ENCODE results near the gene RBM26. TPM values are rescaled to one million over a fixed set of nuclear protein-coding genes. Genes with fewer than 3 reads are reported as not detected.
"Not testable (repeated sequence)": the region's sequence is repeated elsewhere in the genome, so short reads cannot be mapped to it uniquely, and the experiment has no call there.

Gene RBM26
- total RNA-seq, 1 donor from 2014 or later: 24.0 TPM

- no peak for DNase-seq (ENCODE audit: low read depth)
- H3K4me3 ChIP-seq (ENCODE audit: low read depth, low read length): no peak overlapping the region
- TF ChIP-seq, protein P1, sequence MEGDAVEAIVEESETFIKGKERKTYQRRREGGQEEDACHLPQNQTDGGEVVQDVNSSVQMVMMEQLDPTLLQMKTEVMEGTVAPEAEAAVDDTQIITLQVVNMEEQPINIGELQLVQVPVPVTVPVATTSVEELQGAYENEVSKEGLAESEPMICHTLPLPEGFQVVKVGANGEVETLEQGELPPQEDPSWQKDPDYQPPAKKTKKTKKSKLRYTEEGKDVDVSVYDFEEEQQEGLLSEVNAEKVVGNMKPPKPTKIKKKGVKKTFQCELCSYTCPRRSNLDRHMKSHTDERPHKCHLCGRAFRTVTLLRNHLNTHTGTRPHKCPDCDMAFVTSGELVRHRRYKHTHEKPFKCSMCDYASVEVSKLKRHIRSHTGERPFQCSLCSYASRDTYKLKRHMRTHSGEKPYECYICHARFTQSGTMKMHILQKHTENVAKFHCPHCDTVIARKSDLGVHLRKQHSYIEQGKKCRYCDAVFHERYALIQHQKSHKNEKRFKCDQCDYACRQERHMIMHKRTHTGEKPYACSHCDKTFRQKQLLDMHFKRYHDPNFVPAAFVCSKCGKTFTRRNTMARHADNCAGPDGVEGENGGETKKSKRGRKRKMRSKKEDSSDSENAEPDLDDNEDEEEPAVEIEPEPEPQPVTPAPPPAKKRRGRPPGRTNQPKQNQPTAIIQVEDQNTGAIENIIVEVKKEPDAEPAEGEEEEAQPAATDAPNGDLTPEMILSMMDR (conservative IDR thresholded peaks at IDR 0.05; ENCODE audit: low read depth, low read length): no peak
Observed at GRCh38 chr13:79352107-79352506, 53.9 kb downstream of the RBM26 start.

GRCh38 chr13:79349608-79350007 is 56.4 kb downstream of the RBM26 start:
- DNase-seq (ENCODE audit: low read depth); H3K4me3 ChIP-seq (ENCODE audit: low read depth, low read length): not testable (repeated sequence)

DNA sequence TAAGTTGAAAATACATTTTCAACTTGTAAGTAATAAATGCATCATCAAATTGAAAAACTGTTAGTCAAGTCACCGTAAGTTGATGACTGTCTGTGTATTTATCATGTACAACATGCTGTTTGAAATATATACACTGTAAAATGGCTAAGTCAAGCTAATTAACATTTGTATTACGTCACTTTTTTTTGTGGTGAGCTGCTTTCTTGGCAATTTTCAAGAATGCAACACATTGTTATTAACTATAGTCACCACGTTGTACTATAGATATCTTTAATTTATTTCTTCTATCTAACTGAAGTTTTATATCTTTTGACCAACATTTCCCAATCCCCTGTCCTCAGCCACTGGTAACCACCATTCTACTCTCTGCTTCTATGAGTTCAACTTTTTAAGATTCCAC is 57.0 kb downstream of the RBM26 start:
- TF ChIP-seq, protein P1 (conservative IDR thresholded peaks at IDR 0.05; ENCODE audit: low read depth, low read length): no peak
- DNase-seq (ENCODE audit: low read depth): no peak
- no peak overlapping the region for H3K4me3 ChIP-seq (ENCODE audit: low read depth, low read length)

GRCh38 chr13:79346300-79346914 is 59.6 kb downstream of the RBM26 start:
- no peak overlapping the region for H3K4me3 ChIP-seq (ENCODE audit: low read depth, low read length)
- DNase-seq (ENCODE audit: low read depth): no peak
- TF ChIP-seq, protein P1 (conservative IDR thresholded peaks at IDR 0.05; ENCODE audit: low read depth, low read length): no peak

- H3K4me3 ChIP-seq (ENCODE audit: low read depth, low read length): no peak overlapping the region
- TF ChIP-seq, protein P1 (conservative IDR thresholded peaks at IDR 0.05; ENCODE audit: low read depth, low read length): no peak
- no peak for DNase-seq (ENCODE audit: low read depth)
Observed at GRCh38 chr13:79341202-79341601, 64.9 kb downstream of the RBM26 start.

DNA sequence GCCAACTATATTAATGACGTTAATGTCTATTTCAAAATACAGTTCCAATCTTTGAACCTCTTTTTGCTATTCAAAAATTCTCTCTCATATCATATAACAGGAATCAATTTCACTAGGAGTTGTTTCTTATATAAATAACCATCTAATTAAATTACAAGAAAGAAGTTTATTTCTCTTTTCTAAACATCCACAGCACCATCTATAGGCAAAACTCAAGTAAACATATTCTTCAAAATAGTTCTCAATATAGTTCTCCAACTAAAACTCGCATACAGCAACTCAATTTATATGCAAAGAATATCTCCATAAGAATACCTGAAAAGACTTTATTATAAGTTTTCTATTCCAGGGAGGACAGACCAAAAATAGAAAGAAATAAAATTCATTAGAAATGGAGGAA is 65.6 kb downstream of the RBM26 start:
- no peak for DNase-seq (ENCODE audit: low read depth)
- TF ChIP-seq, protein P1 (conservative IDR thresholded peaks at IDR 0.05; ENCODE audit: low read depth, low read length): no peak
- H3K4me3 ChIP-seq (ENCODE audit: low read depth, low read length): no peak overlapping the region

DNA sequence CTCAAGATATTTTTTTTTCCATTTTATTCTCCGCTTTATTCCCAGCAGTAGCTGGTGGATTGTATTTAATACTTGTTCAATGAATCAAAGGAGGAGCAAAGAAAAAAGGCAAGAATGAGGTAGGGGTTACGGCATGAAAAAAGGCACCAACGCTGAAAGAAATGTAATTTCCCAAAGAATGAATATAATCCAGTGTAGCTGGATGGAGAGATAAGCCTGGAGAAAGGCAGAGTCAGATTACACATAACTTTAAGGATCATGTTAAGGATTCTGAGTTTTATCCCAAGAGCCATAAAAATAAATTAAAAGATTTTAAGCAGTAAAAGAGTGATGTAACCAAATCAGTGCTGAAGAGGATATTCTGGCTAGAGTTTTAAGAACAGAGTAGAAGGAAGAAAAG is 67.7 kb downstream of the RBM26 start:
- TF ChIP-seq, protein P1 (conservative IDR thresholded peaks at IDR 0.05; ENCODE audit: low read depth, low read length): no peak
- H3K4me3 ChIP-seq (ENCODE audit: low read depth, low read length): no peak overlapping the region
- DNase-seq (ENCODE audit: low read depth): no peak
